Nephron progenitor cell (in vitro differentiated cells): ENCODE measurements around the gene MRPL22.
A peak's percentile ranks its signal among the peaks of the same experiment; 100 is the strongest.
"Not testable (repeated sequence)": the region's sequence is repeated elsewhere in the genome, so short reads cannot be mapped to it uniquely, and the experiment has no call there.

Experiments
- DNase-seq: peaks from one replicate; pipeline ENCODE4 v3.0.0; 2021
- H3K27ac Mint-ChIP-seq: 2 replicates; pipeline ENCODE4 v1.8.0; 2021; ENCODE audit warnings: mild to moderate bottlenecking, moderate library complexity, mixed read lengths
- H3K27me3 Mint-ChIP-seq: 2 replicates; pipeline ENCODE4 v1.8.0; 2021; ENCODE audit warnings: mild to moderate bottlenecking, low read depth, mixed read lengths; ENCODE audit not compliant: poor library complexity
- H3K36me3 Mint-ChIP-seq: 2 replicates; pipeline ENCODE4 v1.8.0; 2021; ENCODE audit warnings: low read depth, mixed read lengths
- H3K4me1 Mint-ChIP-seq: 2 replicates; pipeline ENCODE4 v1.8.0; 2021; ENCODE audit warnings: mixed read lengths
- H3K4me3 Mint-ChIP-seq: 2 replicates; pipeline ENCODE4 v1.8.0; 2021; ENCODE audit warnings: mild to moderate bottlenecking, moderate library complexity, mixed read lengths
- H3K9me3 Mint-ChIP-seq: 2 replicates; pipeline ENCODE4 v1.8.0; 2021; ENCODE audit warnings: mild to moderate bottlenecking, moderate library complexity, mixed read lengths
- TF ChIP-seq, protein P1 (sequence below): fragments of 200-600 bp; sonication (generic); IDR thresholded peaks from 2 replicates; pipeline ENCODE4 v1.5.0; 2021; ENCODE audit warnings: antibody characterized with exemption

The MRPL22 gene

GRCh38 chr5:154972476-154973080 is 31.7 kb downstream of the MRPL22 start:
- Mint-ChIP-seq H3K27ac (no peak overlapping the region), H3K27me3 (no peaks in the 10 kb centered on the region), H3K4me3 (no peak overlapping the region), H3K9me3 (peaks cover 10% of the 10 kb centered on the region), H3K4me1 (peaks cover 6% of the 10 kb centered on the region), H3K36me3 (peaks cover 33% of the 10 kb centered on the region)
- TF ChIP-seq, protein P1, sequence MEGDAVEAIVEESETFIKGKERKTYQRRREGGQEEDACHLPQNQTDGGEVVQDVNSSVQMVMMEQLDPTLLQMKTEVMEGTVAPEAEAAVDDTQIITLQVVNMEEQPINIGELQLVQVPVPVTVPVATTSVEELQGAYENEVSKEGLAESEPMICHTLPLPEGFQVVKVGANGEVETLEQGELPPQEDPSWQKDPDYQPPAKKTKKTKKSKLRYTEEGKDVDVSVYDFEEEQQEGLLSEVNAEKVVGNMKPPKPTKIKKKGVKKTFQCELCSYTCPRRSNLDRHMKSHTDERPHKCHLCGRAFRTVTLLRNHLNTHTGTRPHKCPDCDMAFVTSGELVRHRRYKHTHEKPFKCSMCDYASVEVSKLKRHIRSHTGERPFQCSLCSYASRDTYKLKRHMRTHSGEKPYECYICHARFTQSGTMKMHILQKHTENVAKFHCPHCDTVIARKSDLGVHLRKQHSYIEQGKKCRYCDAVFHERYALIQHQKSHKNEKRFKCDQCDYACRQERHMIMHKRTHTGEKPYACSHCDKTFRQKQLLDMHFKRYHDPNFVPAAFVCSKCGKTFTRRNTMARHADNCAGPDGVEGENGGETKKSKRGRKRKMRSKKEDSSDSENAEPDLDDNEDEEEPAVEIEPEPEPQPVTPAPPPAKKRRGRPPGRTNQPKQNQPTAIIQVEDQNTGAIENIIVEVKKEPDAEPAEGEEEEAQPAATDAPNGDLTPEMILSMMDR = peak; percentile 65
- DNase-seq = peak; percentile 47

GRCh38 chr5:154976082-154976481 is 35.2 kb downstream of the MRPL22 start:
- Mint-ChIP-seq H3K9me3 (peaks cover 13% of the 10 kb centered on the region), H3K36me3 (peaks cover 23% of the 10 kb centered on the region)
- H3K27me3 Mint-ChIP-seq, H3K4me1 Mint-ChIP-seq, H3K27ac Mint-ChIP-seq, DNase-seq, H3K4me3 Mint-ChIP-seq: not testable (repeated sequence)

- Mint-ChIP-seq H3K36me3 (peaks cover 29% of the 10 kb centered on the region), H3K4me3 (no peak overlapping the region), H3K4me1 (no peaks in the 10 kb centered on the region), H3K27ac (no peak overlapping the region), H3K27me3 (peaks cover 4% of the 10 kb centered on the region), H3K9me3 (peaks cover 25% of the 10 kb centered on the region)
- DNase-seq = no peak
- TF ChIP-seq, protein P1 = no peak
These were observed 36.5 kb downstream of the MRPL22 start for GRCh38 chr5:154977409-154977808.

DNA sequence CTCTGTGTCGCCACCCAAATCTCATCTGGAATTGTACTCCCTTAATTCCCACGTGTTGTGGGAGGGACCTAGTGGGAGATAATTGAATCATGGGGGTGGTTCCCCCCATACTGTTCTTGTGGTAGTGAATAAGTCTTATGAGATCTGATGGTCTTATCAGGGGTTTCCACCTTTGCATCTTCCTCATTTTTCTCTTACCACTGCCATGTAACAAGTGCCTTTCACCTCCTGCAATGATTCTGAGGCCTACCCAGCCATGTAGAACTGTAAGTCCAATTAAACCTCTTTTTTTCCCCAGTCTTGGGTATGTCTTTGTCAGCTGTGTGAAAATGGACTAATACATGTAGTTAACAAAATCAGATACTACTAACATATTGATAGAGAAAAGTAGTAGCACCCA is 37.4 kb downstream of the MRPL22 start:
- Mint-ChIP-seq H3K36me3 (peaks cover 34% of the 10 kb centered on the region), H3K9me3 (peaks cover 29% of the 10 kb centered on the region)
- H3K27me3 Mint-ChIP-seq, DNase-seq, H3K4me3 Mint-ChIP-seq, H3K4me1 Mint-ChIP-seq, H3K27ac Mint-ChIP-seq: not testable (repeated sequence)

DNA sequence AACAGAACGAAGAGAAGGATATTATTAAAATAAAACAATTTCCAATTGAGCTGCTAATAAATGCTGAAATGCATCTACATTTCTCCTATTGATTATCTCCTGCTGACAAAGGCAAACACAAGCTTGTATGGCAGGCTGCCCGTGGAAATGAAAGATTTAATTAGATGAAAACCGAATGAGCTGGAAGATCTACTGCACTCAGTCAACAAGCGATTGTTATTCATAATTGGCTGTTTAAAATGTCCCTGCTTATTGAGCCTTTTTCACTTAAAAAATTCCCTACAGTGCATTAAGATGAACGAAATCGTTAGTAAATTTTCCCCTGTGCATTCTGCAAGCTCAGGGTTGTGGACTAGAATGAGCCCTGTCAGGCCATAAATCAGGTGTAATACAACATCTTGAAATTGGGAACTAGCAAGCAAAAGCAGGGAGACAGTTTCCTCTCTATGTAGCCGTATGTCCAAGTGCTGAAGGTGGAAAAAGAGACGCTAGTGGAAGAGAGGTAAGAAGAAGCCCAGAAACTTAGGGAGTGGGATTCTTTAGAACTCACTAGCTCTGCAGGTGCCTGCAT is 44.2 kb downstream of the MRPL22 start:
- Mint-ChIP-seq H3K4me1 (peaks cover 4% of the 10 kb centered on the region), H3K27ac (no peak overlapping the region), H3K4me3 (no peak overlapping the region), H3K36me3 (peaks cover 12% of the 10 kb centered on the region), H3K27me3 (peaks cover 31% of the 10 kb centered on the region), H3K9me3 (peaks cover 19% of the 10 kb centered on the region)
- TF ChIP-seq, protein P1 = no peak
- DNase-seq = no peak

- Mint-ChIP-seq H3K4me1 (peaks cover 4% of the 10 kb centered on the region), H3K27ac (no peak overlapping the region)
These were observed 45.3 kb downstream of the MRPL22 start for GRCh38 chr5:154986151-154986550.

More at GRCh38 chr5:154986151-154986550, 45.3 kb downstream of the MRPL22 start:
- no peak for DNase-seq
- Mint-ChIP-seq H3K36me3 (peaks cover 10% of the 10 kb centered on the region), H3K4me3 (no peak overlapping the region), H3K27me3 (peaks cover 35% of the 10 kb centered on the region), H3K9me3 (peaks cover 15% of the 10 kb centered on the region)
- TF ChIP-seq, protein P1 = no peak
